Stimulated activated CD8-positive, alpha-beta memory T cell treated with anti-CD3 and anti-CD28 coated beads, Interleukin-2, amount 100 ng/mL, for 48 hours (primary cell): Measurements from ENCODE around the gene ARSG.

Source experiments
- DNase-seq, 2 donors: peaks; one replicate each; pipeline ENCODE4 v3.0.0-alpha.2; 2020; ENCODE audit warnings: low read depth in 2 of 2

The ARSG gene

DNA sequence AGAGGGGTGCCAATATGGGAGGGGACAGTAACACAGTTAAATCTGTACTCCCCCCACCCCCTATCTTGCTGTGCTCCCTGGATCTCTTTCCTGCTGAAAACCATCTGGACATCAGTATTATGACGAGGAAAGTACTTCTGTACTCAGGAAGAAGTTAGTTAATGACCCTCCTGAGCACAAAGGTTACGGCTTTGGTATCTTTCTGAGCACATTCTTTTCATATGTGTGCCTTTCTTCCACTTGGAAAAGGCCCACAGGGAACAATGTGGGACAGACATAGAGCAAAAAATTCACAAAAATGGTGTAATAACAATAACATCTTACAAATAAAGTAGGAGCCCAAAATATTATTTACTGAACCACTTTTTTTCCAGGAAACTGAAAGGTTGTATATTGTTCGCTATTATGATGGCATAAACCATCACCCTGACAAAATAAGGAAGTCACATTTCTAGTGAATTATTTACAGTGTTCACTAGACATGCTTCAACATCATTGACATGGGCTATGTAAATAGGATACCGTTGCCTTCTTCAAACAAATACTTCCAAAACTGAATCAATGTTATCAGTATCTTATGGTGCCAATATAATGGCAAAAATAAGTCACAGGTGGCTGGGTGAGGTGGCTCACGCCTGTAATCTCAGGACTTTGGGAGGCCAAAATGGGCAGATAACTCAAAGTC lies 160.5 kb downstream of the ARSG start:
- DNase-seq = no peak

DNA sequence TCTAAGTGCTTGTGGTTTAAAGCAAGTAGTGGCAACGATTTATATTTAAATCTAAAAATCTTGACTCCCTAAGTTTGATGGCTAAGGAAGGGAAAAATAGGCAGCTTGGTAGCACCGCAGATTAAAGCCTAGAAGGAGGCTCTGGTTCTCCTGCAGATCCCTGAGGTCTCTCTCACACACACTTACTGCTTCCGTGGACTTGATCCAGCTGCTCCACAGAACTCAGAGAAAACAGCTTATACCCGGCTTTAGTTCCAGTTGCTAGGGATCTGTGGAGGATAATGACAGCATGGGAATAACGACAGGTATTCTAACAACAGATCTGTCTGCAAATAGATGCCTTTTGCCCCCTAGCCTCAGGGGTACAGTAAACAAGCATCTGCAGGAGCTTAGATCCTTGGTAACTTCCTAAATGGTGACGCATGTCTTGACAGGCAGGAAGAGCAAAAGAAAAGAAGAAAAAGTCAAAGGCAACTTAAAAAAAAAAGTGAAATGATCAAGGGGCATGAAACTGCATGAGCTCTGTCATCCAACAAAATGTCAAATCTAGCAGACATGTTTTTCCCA lies 161.5 kb downstream of the ARSG start:
- no peak for DNase-seq

DNA sequence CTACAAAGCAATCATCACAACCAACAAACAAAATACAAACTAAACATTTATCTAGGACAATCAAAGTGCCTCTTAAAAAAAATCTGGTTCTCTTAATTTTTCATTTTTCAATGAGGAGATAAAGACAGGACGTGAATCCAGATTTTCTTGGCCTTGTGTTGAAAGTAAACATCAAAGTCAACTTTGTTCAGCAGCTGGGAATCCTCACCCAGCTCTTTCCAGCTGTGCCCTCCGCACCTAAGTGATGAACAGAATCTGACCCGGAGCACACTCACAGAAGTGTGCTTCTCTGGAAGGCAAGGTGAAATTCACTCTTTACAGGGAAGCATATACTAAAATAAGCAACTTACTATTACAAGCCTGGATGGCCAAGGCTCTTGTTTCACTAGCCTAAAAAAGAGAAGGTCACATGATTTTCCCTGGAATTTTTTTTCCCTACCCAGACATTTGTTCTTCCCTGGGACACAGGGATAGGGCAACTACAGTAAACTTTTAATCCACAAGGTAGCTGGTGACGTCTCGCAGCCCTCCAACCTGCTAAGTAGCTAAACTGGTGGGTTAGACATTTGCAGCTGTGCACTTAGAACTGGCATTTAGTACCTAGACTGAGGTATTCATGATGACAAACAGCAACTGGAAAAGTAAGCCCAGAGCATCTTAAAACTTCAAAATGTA lies 162.8 kb downstream of the ARSG start:
- DNase-seq = no peak

DNA sequence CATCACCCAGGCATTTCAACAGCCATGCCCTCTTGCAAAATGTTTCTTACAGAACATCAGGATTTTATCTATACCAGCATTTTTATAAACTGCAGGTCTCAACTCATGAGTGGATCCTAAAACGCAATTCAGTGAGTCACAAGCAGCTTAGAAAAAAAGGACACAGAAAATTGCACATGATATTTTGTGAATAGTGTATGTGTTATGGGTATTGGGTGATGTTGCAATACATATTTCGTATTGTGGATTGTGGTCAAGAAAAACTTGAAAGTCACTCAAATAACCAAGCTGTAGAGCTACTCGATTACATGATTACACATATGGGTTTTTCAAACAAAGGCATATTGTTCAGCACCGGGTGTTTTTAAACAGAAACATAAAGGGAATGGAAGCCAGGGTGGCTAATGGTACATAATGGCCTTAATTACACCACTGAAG lies 164.6 kb downstream of the ARSG start:
- no peak for DNase-seq

DNA sequence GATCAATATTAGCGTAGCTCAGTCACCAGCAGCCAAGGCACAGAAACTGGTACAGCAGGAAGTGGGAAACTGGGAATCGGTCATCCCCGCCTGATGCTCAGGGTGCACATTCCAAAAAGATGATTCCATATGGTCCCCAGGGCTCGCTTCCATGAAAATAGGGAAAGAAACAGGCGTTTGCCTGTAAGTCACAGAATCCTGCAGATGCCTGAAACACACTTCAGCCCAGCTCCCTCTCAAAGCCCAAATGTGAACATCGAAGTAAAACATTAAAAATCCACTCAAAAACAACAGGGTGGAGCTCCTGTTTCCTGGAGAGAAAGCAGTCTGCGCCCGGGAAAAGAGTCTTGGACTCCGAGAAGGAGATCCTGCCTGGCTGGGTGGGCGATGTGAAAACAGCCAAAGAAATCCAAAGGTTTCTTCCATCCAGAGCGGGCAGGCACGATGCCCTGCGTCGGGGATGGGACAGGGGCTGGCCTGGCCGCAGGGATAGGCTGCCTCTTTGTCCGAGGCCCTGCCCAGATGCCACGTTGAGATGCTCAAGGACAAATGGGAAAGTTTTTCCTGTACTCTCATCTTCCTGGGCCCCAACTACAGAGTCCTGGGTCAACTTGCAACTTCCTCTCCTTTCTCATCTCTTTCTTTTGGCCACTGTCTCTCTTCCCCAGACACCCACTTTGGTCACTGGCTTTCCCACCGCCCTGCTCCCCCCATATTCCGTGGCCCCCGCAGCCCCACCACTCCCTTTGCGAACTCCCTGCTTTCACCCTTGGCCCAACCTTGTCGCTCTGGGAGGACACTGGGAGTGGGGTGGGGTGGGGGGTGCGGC lies 165.3 kb downstream of the ARSG start:
- DNase-seq = no peak

DNA sequence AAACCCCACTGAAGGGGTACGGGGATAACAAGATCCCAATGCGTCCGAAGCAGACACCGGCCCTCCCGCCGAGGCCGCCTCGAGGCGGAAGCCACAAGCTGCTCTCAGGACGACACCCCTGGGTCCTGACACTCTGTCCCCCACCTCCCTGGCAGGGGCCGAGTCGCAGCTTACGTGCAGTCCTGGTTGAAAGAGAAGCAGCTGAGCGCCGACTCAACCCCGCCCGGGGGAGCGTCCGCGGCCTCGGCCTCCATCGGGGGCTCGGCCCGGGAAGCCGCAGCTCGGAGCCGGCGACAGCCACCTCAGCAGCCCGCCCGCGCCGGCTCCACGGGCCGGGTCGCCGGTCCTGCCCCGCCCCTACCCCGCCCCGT lies 165.9 kb downstream of the ARSG start, which contains the start of gene WIPI1:
Gene WIPI1, minus strand, starts transcription at position 329 of the 371 bp plus-strand sequence. Its CDS starts 75 bp downstream, at position 254.
- DNase-seq = no peak

DNA sequence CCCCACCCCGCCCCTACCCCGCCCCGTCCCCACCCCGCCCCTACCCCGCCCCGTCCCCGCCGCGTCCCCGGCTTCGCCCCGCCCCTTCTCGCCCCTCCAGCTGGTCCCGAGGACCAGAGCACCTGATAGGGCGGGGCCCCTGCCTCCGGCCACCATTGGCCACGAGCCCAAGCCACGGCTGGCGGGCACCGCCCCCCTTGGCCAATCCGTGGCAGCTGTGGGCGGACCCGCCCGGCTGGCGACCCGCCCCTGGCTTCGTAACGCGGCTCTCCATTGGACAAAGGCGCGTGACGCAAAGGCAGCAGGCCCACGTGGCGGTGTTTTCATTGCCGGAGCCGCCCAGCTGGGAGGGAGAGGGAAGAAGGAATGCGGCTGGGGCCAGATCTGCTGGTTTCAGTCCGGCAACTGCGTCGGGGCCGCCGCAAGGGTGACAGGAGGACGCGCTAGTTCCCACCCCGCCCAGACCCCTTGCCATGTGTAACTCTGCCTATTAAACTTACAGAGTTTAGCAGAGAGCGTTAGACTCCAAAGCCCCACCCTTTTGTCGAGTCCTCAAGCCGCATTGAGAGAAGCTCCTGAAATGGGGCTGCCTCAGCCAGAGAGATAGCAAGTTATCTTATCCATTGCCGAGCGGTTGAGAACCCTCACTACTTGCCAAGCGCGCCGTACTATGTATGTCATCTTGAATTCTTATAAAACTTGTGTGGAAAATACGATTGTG lies 166.4 kb downstream of the ARSG start:
- peak; percentile 97 to 98 for DNase-seq

DNA sequence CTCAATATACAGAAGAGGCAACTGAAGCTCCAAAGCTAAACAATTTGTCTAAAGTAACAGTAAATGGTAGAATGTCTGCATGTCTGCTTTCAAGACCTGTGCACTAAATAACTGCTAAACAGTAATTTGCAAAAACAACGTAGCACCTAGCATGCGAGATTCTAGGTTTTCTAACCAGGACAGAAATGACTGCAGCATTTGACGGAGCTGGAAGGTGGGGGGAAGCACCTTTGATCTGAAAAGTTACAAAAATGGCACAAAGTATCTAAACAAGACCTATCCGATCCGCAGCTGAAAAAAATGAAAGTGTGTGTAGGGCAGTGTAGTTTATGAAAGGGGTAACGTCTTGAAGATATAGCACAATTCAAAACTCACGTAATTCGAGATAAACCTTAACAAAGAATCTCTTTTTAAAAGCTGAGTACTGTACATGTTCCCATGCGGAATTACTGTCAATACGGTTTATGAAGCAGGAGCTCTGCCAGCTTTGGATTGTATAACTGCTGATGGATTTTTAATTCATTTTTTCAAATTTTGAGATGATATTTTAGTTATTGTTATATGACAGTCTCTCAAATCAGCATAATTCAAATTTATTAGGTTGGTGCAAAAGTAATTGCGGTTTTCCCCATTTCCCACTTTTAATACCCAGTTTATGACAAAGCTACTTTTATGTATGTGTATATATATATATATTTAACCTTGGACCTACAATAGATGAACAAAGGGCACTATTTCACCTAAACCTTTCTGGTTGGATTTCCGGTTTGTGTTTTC lies 167.2 kb downstream of the ARSG start:
- no peak for DNase-seq

DNA sequence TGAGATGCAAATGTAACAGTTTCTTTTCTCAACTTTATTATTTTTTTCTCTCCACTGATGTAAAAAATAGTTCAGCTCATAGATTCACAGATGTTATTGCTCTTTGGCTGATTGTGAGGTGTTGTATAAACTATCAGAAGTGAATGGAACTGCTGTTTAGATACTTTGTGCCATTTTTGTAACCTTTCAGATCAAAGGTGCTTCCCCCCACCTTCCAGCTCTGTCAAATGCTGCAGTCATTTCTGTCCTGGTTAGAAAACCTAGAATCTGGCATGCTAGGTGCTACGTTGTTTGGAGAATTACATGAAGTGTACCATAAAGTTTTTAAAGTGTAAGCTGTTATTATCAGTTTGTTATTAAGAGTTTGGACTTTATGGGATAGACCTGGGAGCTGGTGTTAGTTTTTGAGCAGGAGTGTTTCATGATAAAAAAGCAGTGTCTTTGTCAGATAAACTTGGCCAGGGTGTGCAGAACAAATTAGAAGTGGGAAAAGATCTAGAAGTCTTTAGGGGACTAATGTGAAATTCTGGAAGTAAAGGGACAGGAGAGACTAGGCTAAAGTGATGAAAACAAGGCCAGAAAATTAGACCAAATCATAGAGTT lies 167.8 kb downstream of the ARSG start:
- DNase-seq = no peak

DNA sequence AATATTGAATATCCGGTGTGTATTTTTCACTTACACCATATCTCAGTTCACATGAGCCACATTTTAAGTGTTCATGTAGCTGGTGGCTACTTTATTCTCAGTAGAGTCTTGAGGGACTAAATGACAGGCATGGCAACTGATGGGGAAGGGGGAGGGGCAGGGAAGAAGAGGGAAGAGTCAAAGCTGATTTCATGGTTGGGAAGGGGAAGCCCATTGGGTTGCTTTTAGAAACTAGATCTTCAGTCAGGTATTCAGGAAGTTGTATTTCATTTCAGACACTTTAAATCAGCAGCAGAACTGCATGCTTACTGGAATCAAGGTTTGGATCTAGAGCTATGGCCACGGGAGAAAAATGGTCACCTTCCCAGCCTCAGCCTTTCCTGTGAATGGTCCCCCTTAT lies 168.9 kb downstream of the ARSG start:
- no peak for DNase-seq

DNA sequence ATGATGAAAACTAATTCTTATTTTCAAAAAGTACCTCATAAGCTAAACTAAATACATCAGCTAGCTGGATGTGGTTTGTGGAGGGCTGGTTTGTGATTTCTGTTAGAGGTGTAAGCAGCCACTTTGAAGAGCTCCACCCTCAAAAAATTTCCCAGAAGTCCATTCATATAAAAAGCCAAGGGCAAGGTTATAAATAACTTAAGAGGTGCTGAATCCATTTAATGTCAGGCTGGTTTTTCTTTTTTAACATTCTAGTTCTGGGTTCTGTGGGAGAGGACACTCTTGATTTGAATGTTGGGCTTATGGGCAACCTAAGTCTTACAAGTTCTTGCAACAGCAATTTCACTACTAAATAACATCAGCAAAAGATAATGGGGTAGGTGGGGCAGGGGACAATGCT lies 169.4 kb downstream of the ARSG start:
- no peak for DNase-seq

DNA sequence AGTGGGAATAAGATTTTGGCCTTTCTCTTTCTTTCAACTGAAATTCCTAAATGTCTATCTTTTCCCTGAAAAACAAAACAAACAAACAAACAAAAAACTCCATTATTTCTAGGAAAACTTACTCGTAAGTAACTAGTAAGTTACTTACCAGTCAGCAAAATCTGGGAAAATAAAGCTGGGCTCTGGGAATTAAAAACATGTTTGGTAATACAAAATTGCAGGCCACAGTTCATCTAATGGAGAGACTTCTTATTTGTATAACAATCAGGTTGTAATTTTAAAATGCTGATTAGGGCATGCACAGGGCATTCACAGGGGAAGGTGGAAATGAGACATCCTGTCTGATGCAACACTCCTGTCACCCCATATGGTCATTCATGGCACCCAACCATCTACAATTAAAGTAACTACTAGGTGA lies 169.8 kb downstream of the ARSG start:
- no peak for DNase-seq

DNA sequence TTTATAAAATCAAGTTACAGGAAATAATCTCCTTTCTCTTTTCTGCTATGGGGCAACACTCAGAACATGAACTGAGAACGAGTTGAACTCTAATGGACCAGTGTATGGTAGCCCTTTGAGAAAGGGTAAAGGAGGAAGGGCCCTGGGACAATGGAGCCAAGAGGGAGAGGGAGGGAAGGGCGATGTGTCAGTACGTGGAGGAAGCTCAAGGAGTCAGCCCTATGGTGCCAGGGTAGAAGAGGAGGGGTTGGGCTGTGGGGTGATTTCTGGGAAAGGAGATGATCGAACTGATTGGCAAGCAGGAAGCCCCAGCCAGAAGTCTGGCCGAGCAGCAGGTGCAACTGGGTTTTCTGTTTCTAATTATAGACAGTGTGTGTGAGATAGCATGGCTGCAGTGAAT lies 170.3 kb downstream of the ARSG start:
- no peak for DNase-seq

DNA sequence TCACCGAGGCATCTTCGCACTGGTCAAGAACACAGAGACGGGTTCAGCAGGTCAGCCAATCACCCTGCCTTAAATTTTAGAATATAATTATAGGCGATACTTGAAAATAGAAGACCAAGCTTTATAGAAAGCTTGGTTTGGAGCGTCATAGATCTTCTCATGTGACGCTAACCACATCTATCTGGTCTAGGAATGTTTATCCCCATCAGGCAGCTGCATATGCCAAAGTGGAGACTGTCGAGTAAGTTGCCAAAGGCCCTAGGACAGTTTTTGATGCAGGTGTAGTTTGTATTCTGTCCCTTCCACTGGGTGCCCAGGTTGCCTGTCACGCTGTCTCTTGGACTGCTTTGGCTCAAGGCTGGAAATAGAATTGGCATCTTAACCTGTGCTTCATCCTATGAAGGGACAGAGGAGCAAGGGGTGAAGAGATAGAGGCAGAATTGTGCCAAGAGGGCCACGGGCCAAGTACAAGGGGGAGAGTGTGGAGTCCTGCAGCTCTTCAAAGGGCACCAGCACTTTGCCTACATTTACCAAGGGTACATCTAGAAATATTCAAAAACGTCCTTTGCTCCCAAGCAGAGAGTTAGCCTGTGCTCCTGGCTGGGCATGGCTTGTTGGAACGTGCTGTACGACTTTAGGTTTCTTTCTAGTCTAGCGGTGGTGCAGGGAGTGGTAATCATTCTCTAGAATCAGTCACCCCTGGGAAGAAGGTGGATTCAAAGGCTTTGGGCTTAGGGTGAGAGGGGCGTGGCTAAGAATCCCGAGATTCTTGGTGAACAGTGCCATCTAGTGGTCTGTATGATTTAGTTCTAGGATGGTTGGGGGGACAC lies 171.3 kb downstream of the ARSG start:
- peak in 1 of 2 donors; percentile 58 for DNase-seq

DNA sequence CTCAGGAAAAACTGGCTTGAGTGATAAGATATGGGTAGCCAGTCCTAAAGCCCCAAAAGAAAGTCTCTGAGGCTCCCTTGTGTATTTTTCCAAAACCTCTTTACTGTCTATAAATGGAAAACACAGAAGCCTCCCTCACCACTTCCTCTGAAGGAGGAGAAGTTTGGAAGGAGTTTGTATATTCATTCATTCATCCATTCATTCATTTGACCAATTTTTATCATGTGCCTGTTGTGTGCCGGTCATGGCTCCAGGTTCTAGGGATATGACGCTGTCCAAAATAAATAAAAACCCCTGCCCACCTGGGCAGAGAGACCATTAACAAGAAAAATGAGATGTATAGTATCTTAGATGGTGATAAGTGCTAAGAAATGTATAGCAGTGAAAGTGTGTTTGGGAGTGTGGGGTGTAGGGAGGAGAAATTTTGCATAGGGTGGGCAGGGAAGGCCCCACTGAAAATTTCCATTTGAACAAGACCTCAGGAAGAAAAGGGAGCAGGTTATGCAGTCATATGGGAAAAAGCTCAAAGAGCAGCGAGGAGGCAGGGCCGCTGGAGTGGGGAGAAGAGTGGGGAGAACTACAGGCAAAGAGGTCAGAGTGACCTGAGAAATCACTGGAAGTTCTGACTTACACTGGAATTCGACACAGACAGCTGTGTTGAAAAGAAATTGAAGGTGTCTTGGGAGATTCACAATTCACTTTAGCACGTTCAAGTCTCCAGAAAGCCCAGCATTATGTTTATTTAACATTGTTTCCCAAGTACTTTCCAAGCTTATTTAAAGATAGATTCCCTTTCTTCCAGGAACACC lies 172.1 kb downstream of the ARSG start:
- DNase-seq = no peak

DNA sequence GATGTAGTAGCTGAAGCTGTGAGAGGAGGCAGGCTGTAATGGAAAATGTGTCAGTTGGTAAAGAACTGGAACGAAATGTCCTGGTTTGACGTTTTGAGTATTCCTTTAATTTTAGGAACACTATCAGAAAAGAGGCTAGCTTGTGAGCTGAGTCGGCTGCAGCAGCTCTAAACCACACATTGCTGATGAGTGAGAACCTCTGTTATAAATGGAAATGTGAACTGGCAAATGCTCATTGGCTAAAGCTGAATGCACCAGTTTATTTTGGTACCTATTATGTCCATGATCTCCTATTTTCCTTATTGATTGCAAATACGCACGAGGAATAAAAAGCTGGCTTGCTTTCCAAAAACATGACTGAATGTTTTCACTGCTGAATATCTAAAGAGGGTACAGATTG lies 177.0 kb downstream of the ARSG start:
- no peak for DNase-seq

DNA sequence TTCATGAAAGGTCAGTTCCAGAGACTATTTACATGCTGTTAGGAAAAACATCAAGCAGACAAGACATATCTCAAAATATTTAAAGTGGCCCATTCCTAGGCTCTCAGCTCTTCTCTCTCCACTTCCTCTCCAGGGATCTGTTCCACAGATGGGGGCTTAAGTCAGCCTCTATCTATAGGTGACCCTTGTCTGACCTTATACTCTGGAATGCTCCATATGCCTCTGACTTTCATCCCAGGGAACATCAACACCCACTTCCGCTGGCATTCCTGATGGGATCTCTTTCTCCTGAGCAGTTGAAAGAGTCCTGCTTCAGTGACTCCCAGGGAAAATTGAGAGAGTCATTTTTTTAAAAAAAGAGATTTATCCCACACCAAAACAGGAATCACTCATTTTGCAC lies 177.5 kb downstream of the ARSG start:
- DNase-seq = no peak
